ENCODE results near the gene CHIA.

DNA sequence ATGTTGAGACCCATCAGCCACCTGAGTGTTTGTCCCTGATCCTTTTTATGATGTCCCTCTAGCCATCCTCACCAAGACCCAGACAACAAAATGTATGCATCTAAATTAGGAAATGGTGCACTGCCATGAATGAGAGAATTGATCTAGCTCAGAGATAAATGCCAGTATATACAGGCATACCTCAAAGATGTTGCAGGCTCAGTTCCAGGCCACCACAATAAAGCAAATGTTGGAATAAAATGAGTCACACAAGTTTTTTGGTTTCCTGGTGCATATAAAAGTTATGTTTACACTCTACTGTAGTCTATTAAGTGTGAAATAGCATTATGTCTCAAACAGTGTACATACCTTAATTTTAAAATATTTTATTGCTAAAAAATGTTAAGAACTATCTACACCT, 63.9 kb downstream of the CHIA start:
- no peak for TF ChIP-seq CTCF (IDR thresholded peaks at IDR 0.05)
- TF ChIP-seq POLR2A (IDR thresholded peaks at IDR 0.05) = no peak
